Lung (tissue), 12 donors: ENCODE measurements around the gene SMIM21. TPM values are rescaled to one million over a fixed set of nuclear protein-coding genes. Genes with fewer than 3 reads are reported as not detected.

Experiments
- ATAC-seq: fragments of 200-7000 bp; cut with Tn5 transposase; one replicate; pipeline ENCODE4 v1.9.1; 2020; ENCODE audit warnings: moderate number of reproducible peaks; ENCODE audit not compliant: insufficient read depth, low FRiP score
- DNase-seq, 3 donors: peaks; one replicate each; pipeline ENCODE4 v3.0.0-alpha.2; 2013 to 2017
- H3K27ac ChIP-seq, 2 donors: one replicate each; pipeline ENCODE4 v1.5.1; 2013; ENCODE audit warnings: mild to moderate bottlenecking in 2 of 2, moderate library complexity in 2 of 2, control low read depth in 1 of 2, inconsistent platforms in 1 of 2, low read depth in 1 of 2, low read length in 1 of 2
- H3K27me3 ChIP-seq, 3 donors: one replicate each; pipeline ENCODE4 v1.5.1; 2013; ENCODE audit warnings: low read length in 2 of 3; ENCODE audit not compliant: control insufficient read depth in 3 of 3, insufficient read depth in 3 of 3
- H3K36me3 ChIP-seq, 4 donors: one replicate each; pipeline ENCODE4 v1.5.1; 2013; ENCODE audit warnings: low read length in 4 of 4, mild to moderate bottlenecking in 1 of 4, moderate library complexity in 1 of 4; ENCODE audit not compliant: control insufficient read depth in 4 of 4, insufficient read depth in 4 of 4
- H3K4me1 ChIP-seq, 5 donors: one replicate each; pipeline ENCODE4 v1.5.1; 2013; ENCODE audit warnings: low read length in 5 of 5, mild to moderate bottlenecking in 2 of 5, moderate library complexity in 1 of 5; ENCODE audit not compliant: control insufficient read depth in 5 of 5, insufficient read depth in 5 of 5
- H3K4me3 ChIP-seq: one replicate; pipeline ENCODE4 v1.5.1; 2013; ENCODE audit warnings: mild to moderate bottlenecking, control low read depth, moderate library complexity
- H3K9ac ChIP-seq, 2 donors: one replicate each; pipeline ENCODE4 v1.5.1; 2013; ENCODE audit warnings: low read length in 2 of 2, control low read depth in 1 of 2; ENCODE audit not compliant: insufficient read depth in 1 of 2
- H3K9me3 ChIP-seq, 4 donors: one replicate each; pipeline ENCODE4 v1.5.1; 2013; ENCODE audit warnings: low read length in 3 of 4, mild to moderate bottlenecking in 1 of 4, moderate library complexity in 1 of 4; ENCODE audit not compliant: control insufficient read depth in 4 of 4, insufficient read depth in 3 of 4
- WGBS, 2 donors: extraction: QIAGEN DNeasy Blood & Tissue Kit; methylation state at CpG; one replicate each; pipeline ENCODE4 v1.1.7; 2013; 5-methylcytosine and 5-hydroxymethylcytosine counted together
- polyA plus RNA-seq, 2 donors: library from polyadenylated mRNA; stranded (reverse); fragments of 200-250 nt; gene quantifications; one replicate each; pipeline ENCODE4 v1.2.1, GENCODE V29; 2013
- total RNA-seq, 2 donors: library from RNA; depleted of rRNA in 1 of 2; stranded (reverse); fragments of >200 nt in 1 of 2; gene quantifications; one replicate each; pipeline ENCODE4 v1.2.1, GENCODE V29; 2014 to 2021
- TF ChIP-seq, protein P1 (sequence below): IDR thresholded peaks from 2 replicates; pipeline ENCODE4 v1.5.1; 2012; ENCODE audit warnings: mild to moderate bottlenecking; ENCODE audit errors: control extremely low read depth, extremely low read depth
- donor health status: control.
- donor health status: control.
- donor health status: Bipolar disorder and iron deficiency.
- donor health status: healthy.
- donor health status: DM: yes; HTN: yes; CAD: no.

The SMIM21 gene
- total and polyA plus RNA-seq, 4 donors: not detected

DNA sequence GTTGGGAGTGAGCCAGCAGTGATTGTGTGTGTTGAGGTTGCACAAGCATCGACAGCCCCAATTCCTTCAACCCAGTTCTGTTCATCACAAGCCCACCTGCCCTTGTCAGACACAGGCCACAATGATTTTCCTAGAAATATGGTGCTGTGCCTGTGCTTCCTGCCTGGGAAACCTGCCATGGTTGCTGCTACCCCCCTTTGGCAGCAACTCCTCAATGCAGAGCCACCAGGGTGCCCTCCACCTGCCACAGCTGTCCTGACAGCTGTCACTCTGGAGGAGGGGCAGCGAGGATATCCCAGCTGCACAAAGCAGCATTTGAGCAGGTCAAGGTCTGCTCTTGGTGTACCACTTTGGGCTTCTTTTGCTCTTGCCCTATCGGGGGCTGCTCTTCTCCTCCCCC lies 27.1 kb downstream of the SMIM21 start:
- H3K9ac ChIP-seq: no peak overlapping the region
- peaks cover 0 to 4% (median 0%) of the 10 kb centered on the region in 3 donors for H3K27me3 ChIP-seq
- TF ChIP-seq, protein P1, sequence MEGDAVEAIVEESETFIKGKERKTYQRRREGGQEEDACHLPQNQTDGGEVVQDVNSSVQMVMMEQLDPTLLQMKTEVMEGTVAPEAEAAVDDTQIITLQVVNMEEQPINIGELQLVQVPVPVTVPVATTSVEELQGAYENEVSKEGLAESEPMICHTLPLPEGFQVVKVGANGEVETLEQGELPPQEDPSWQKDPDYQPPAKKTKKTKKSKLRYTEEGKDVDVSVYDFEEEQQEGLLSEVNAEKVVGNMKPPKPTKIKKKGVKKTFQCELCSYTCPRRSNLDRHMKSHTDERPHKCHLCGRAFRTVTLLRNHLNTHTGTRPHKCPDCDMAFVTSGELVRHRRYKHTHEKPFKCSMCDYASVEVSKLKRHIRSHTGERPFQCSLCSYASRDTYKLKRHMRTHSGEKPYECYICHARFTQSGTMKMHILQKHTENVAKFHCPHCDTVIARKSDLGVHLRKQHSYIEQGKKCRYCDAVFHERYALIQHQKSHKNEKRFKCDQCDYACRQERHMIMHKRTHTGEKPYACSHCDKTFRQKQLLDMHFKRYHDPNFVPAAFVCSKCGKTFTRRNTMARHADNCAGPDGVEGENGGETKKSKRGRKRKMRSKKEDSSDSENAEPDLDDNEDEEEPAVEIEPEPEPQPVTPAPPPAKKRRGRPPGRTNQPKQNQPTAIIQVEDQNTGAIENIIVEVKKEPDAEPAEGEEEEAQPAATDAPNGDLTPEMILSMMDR: no peak
- 88% methylated on average over 3 of the region's 3 CpGs for WGBS, 2 donors
- no peaks in the 10 kb centered on the region for H3K36me3 ChIP-seq
- no peak overlapping the region for H3K27ac ChIP-seq
- no peaks in the 10 kb centered on the region for H3K9me3 ChIP-seq
- no peaks in the 10 kb centered on the region for H3K4me1 ChIP-seq
- H3K4me3 ChIP-seq: no peak overlapping the region
- no peak for DNase-seq
- no peak for ATAC-seq

DNA sequence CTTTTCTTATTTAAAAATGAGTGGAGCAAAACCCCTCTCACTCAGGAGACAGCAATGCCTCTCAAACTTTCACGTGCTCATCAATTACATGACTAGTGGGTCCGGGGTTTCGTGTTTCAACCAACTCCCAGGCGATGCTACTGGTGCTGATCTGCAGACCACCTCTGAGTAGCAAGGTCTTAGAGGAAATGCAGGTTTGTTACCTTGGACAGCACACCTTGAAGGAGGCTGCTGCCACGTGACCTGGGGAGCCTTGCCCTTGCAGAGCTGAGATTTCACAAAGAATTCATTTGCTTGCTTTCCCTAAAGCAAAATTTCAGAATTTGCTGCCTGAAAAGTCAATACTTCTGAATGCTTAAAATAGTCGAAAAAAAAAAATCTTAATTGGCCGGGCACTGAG lies 32.4 kb downstream of the SMIM21 start:
- Histone ChIP-seq H3K9ac (no peak overlapping the region), H3K4me3 (no peak overlapping the region), H3K4me1 (peaks cover 0 to 7% (median 0%) of the 10 kb centered on the region in 5 donors), H3K36me3 (no peaks in the 10 kb centered on the region), H3K27ac (no peak overlapping the region), H3K9me3 (peaks cover 0 to 2% (median 0%) of the 10 kb centered on the region in 4 donors), H3K27me3 (peaks cover 0 to under 1% (median 0%) of the 10 kb centered on the region in 3 donors)
- ATAC-seq (no peak), DNase-seq (no peak)
- TF ChIP-seq, protein P1: no peak
- WGBS, 2 donors: 78 to 82% methylated on average over 7 of the region's 7 CpGs

DNA sequence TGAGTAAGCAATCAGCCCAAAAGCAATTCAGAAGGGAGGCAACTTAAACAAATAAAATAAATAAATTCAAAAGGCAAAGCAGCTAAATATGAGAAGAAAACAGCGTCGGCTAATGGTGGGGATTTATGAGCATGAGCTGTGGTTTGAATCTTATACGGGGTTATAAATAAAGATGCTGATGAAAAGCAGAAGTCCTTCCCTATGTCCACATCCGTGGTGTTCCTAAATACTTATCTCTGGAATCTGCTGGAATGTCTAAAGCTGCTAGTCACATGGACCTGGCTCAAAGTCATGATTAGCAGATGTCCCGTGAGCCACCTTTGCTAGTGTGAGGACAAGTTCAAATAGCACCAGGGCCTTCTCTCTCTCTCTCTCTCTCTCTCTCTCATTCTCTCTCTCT lies 33.8 kb downstream of the SMIM21 start:
- H3K4me3 ChIP-seq: no peak overlapping the region
- TF ChIP-seq, protein P1: no peak
- no peak overlapping the region for H3K27ac ChIP-seq
- peak in 1 of 3 donors; percentile 20 for DNase-seq
- no peak overlapping the region for H3K9ac ChIP-seq
- no peaks in the 10 kb centered on the region for H3K27me3 ChIP-seq
- H3K36me3 ChIP-seq: no peaks in the 10 kb centered on the region
- H3K9me3 ChIP-seq: peaks cover 0 to 2% (median 0%) of the 10 kb centered on the region in 4 donors
- WGBS, 2 donors: 36 to 39% methylated on average over 5 of the region's 5 CpGs
- H3K4me1 ChIP-seq: peaks cover 0 to 7% (median 0%) of the 10 kb centered on the region in 5 donors
- no peak for ATAC-seq

DNA sequence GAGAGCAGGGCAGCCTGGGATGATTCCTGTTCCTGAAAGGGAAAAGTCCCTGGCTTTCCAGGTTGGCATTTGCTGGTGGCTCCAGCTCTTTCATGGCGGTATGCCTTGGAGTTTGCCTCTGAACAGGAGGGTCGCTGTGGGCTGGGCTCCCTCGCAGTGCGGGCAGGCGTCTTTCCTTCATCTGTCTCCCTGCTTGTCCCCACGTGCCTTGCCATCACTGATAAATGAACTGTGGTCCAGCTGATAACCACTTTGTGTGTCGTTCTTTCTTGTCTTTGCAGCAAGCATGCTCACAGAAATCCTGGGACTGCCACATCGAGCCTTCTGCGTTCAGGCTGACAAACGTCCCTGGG lies 35.3 kb downstream of the SMIM21 start:
- H3K9me3 ChIP-seq: peaks cover 0 to 2% (median 0%) of the 10 kb centered on the region in 4 donors
- H3K9ac ChIP-seq: no peak overlapping the region
- no peaks in the 10 kb centered on the region for H3K36me3 ChIP-seq
- 72 to 83% methylated on average over 10 of the region's 10 CpGs for WGBS, 2 donors
- no peak for ATAC-seq
- peaks cover 0 to 7% (median 0%) of the 10 kb centered on the region in 5 donors for H3K4me1 ChIP-seq
- H3K4me3 ChIP-seq: no peak overlapping the region
- no peak overlapping the region for H3K27ac ChIP-seq
- DNase-seq: no peak
- no peaks in the 10 kb centered on the region for H3K27me3 ChIP-seq
- TF ChIP-seq, protein P1: no peak
